ENCODE measurements around the gene SNTG2.

SNTG2 gene

DNA sequence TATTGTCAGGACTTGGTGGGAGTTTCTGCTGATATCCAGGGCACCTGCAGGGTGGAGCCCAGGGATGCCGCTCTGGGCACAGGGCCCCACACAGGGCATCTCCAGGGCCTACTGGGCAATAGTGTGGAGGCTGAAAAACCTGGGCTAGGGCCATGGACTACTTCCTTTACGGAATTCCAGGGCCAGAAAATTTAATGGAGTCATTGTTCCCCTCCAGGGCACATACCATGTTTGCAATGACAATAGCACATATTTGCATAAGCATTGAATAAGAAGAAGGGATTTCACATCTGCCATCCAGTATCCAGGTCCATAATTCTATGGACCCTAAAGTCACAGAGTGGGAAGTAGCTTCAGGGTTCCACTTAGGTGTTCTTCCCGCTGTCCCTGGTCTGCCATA, 358.9 kb downstream of the SNTG2 start:
- DNase-seq (ENCODE audit: insufficient read length) = no peak
- TF ChIP-seq POLR2A (IDR thresholded peaks at IDR 0.05; ENCODE audit: low read depth, low read length) (no peak), POLR2AphosphoS5 (IDR thresholded peaks at IDR 0.05; ENCODE audit: low read depth, low read length) (no peak), TAF1 (IDR thresholded peaks at IDR 0.05; ENCODE audit: borderline replicate concordance, low read depth, low read length) (no peak)
- FAIRE-seq = no peak

GRCh38 chr2:1310202-1310601, 359.6 kb downstream of the SNTG2 start:
- no peak for FAIRE-seq
- no peak for TF ChIP-seq POLR2A (IDR thresholded peaks at IDR 0.05; ENCODE audit: low read depth, low read length)
- no peak for TF ChIP-seq POLR2AphosphoS5 (IDR thresholded peaks at IDR 0.05; ENCODE audit: low read depth, low read length)
- TF ChIP-seq TAF1 (IDR thresholded peaks at IDR 0.05; ENCODE audit: borderline replicate concordance, low read depth, low read length) = no peak
- DNase-seq (ENCODE audit: insufficient read length) = no peak

- TF ChIP-seq POLR2AphosphoS5 (IDR thresholded peaks at IDR 0.05; ENCODE audit: low read depth, low read length) (no peak), TAF1 (IDR thresholded peaks at IDR 0.05; ENCODE audit: borderline replicate concordance, low read depth, low read length) (no peak), POLR2A (IDR thresholded peaks at IDR 0.05; ENCODE audit: low read depth, low read length) (no peak)
- FAIRE-seq = no peak
- DNase-seq (ENCODE audit: insufficient read length) = no peak
Measured at GRCh38 chr2:1310866-1311265, 360.2 kb downstream of the SNTG2 start.

- FAIRE-seq (no peak), DNase-seq (ENCODE audit: insufficient read length) (no peak)
- TF ChIP-seq TAF1 (IDR thresholded peaks at IDR 0.05; ENCODE audit: borderline replicate concordance, low read depth, low read length) = no peak
Measured at GRCh38 chr2:1313240-1313924, 362.7 kb downstream of the SNTG2 start.

DNA sequence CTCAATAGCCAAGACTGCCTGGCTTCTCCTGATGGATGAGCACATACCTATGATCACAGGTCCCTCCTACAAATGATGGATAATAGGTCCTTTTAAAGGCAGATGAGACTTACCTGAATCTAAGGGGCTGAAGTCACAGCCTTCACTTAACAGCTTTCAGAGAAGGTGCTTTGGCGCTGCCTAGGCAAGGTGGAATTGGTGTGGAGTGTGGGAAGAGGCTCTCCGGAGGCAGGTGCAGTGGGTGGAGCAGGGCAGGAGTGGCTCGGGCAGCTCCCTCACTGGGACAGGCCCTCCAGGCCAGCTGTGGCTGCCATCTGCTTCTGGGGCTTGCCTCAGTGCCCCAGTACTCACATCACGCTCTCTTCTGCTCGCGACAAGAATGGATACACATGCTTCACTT, 363.6 kb downstream of the SNTG2 start:
- TF ChIP-seq POLR2AphosphoS5 (IDR thresholded peaks at IDR 0.05; ENCODE audit: low read depth, low read length) = no peak
- TF ChIP-seq POLR2A (IDR thresholded peaks at IDR 0.05; ENCODE audit: low read depth, low read length) = no peak
- no peak for TF ChIP-seq TAF1 (IDR thresholded peaks at IDR 0.05; ENCODE audit: borderline replicate concordance, low read depth, low read length)
- no peak for FAIRE-seq
- no peak for DNase-seq (ENCODE audit: insufficient read length)

- no peak for TF ChIP-seq TAF1 (IDR thresholded peaks at IDR 0.05; ENCODE audit: borderline replicate concordance, low read depth, low read length)
- TF ChIP-seq POLR2AphosphoS5 (IDR thresholded peaks at IDR 0.05; ENCODE audit: low read depth, low read length) = no peak
- no peak for TF ChIP-seq POLR2A (IDR thresholded peaks at IDR 0.05; ENCODE audit: low read depth, low read length)
- FAIRE-seq = no peak
Measured at GRCh38 chr2:1318366-1319009, 367.8 kb downstream of the SNTG2 start.

DNA sequence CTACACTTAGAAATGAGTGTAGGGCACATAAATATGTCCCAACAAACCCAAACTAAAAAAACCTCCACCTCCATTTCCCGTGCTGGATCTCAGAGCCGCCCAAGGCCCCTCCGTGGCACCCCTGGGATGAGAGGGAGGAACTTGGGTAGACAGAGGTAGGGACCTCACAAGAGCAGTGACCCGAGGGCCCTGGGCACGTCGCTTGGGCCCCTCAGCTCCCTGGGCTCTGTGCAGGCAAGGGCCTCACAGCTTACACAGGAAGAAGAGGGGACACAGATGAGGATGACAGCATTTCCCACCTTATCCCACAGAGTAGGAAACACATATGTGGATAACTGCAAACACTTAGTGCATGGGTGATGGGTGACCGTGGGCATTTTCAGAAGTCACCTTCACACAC, 368.7 kb downstream of the SNTG2 start:
- FAIRE-seq = no peak
- DNase-seq (ENCODE audit: insufficient read length) = no peak
- TF ChIP-seq POLR2A (IDR thresholded peaks at IDR 0.05; ENCODE audit: low read depth, low read length) (no peak), POLR2AphosphoS5 (IDR thresholded peaks at IDR 0.05; ENCODE audit: low read depth, low read length) (no peak), TAF1 (IDR thresholded peaks at IDR 0.05; ENCODE audit: borderline replicate concordance, low read depth, low read length) (no peak)

More at GRCh38 chr2:1318366-1319009, 367.8 kb downstream of the SNTG2 start:
- no peak for DNase-seq (ENCODE audit: insufficient read length)

- no peak for TF ChIP-seq POLR2A (IDR thresholded peaks at IDR 0.05; ENCODE audit: low read depth, low read length)
- FAIRE-seq = no peak
- DNase-seq (ENCODE audit: insufficient read length) = no peak
Measured at GRCh38 chr2:1321321-1321720, 370.7 kb downstream of the SNTG2 start.

- no peak for DNase-seq (ENCODE audit: insufficient read length)
- FAIRE-seq = no peak
- no peak for TF ChIP-seq TAF1 (IDR thresholded peaks at IDR 0.05; ENCODE audit: borderline replicate concordance, low read depth, low read length)
- no peak for TF ChIP-seq POLR2AphosphoS5 (IDR thresholded peaks at IDR 0.05; ENCODE audit: low read depth, low read length)
- no peak for TF ChIP-seq POLR2A (IDR thresholded peaks at IDR 0.05; ENCODE audit: low read depth, low read length)
Measured at GRCh38 chr2:1324884-1325283, 374.2 kb downstream of the SNTG2 start.

DNA sequence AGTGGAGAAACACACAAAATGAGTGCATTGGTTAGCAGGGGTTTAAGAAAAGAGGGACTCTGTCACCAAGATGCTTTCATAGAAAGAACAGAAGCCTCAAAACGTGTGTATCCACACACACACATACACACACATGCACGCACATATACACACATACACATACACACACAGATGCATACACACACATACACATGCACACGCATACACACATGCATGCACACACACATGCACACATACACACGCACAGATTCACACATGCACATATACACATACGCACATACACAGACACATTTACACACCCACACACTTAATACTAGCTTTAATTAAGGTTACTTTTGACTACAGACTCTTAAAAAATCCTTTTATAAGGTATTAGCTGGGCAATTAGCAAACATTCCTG, 378.0 kb downstream of the SNTG2 start:
- TF ChIP-seq POLR2AphosphoS5 (IDR thresholded peaks at IDR 0.05; ENCODE audit: low read depth, low read length) = no peak
- no peak for TF ChIP-seq POLR2A (IDR thresholded peaks at IDR 0.05; ENCODE audit: low read depth, low read length)
- no peak for TF ChIP-seq TAF1 (IDR thresholded peaks at IDR 0.05; ENCODE audit: borderline replicate concordance, low read depth, low read length)
- DNase-seq (ENCODE audit: insufficient read length) (no peak), FAIRE-seq (no peak)

DNA sequence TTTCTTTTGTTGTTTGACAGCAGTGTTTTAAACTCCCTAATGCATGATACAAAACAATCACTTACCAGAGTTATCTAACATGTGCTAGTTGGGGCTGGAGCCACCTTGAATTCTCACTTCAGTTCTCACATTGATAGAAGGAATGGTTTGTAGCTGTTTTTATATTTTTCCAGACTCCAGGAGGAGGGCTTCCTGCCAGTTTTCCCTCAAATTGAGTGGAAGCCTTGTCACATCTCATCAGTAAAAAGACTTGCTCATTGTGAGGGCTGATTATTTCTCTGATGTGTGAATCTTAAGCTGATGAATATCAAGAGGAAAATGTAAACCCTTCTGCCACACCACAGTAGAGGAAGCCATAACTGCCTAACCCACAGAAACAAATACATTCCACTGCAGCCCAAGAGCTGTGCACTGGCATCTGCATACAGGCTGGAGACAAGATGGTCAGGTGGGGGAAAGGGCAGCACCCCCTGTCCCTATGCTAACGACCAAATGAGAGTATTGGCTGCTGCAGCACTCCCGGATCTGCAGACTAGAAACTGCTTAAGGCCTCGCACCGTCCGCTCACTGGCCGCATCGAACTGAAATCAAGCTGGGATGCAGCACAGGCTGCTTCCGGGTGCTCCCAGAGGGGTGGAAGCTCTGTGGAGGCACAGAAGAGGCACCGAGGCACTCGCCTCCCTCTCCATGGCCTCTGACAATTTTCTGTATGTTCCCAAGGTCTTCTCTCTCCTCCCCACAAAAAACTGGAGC, 388.9 kb downstream of the SNTG2 start:
- TF ChIP-seq TAF1 (IDR thresholded peaks at IDR 0.05; ENCODE audit: borderline replicate concordance, low read depth, low read length) (no peak), POLR2AphosphoS5 (IDR thresholded peaks at IDR 0.05; ENCODE audit: low read depth, low read length) (no peak), POLR2A (IDR thresholded peaks at IDR 0.05; ENCODE audit: low read depth, low read length) (no peak)
- no peak for DNase-seq (ENCODE audit: insufficient read length)
- FAIRE-seq = no peak

GRCh38 chr2:1340141-1340512, 389.5 kb downstream of the SNTG2 start:
- TF ChIP-seq POLR2AphosphoS5 (IDR thresholded peaks at IDR 0.05; ENCODE audit: low read depth, low read length) (no peak), POLR2A (IDR thresholded peaks at IDR 0.05; ENCODE audit: low read depth, low read length) (no peak)
- FAIRE-seq = no peak
- no peak for DNase-seq (ENCODE audit: insufficient read length)
